ENCODE results near the gene PKIG.

GRCh38 chr20:44649126-44649525 lies 66.7 kb downstream of the PKIG start:
- TF ChIP-seq POLR2A (IDR thresholded peaks at IDR 0.05) (no peak), CTCF (IDR thresholded peaks at IDR 0.05) (no peak)
